OCI-LY7 (cell line): ENCODE results near the gene RABL3. TPM values are rescaled to one million over a fixed set of nuclear protein-coding genes. Genes with fewer than 3 reads are reported as not detected.
"Not testable (repeated sequence)": the region's sequence is repeated elsewhere in the genome, so short reads cannot be mapped to it uniquely, and the experiment has no call there.

Source experiments
- BruUV-seq: library from RNA; stranded (reverse); fragments of 400-500 nt; replicated peaks from 2 replicates; lab custom pipeline; 2021; lab: Mats Ljungman, UMichigan
- CTCF ChIA-PET: fragments of 300-600 bp; sonication (Branson Sonifier 250); formaldehyde crosslinking; loops from one replicate; lab custom pipeline; 2022; ENCODE audit warnings: antibody characterized with exemption; ENCODE audit not compliant: unreplicated experiment; lab: Charles Lee
- POLR2A ChIA-PET: fragments of 300-600 bp; sonication (Branson Sonifier 250); formaldehyde crosslinking; loops from one replicate; lab custom pipeline; 2022; ENCODE audit warnings: antibody characterized with exemption; lab: Charles Lee
- DNase-seq: peaks from one replicate; pipeline ENCODE4 v3.0.0-alpha.2; 2015; ENCODE audit warnings: low spot score
- H2AFZ ChIP-seq: fragments of 200-600 bp; sonication (generic), shearing (Covaris generic); 2 replicates; pipeline ENCODE4 v1.6.1; 2014; ENCODE audit warnings: mild to moderate bottlenecking, antibody characterized with exemption, low read length, moderate library complexity
- H3K27ac ChIP-seq: fragments of 200-600 bp; sonication (generic); 2 replicates; pipeline ENCODE4 v1.5.1; 2014; ENCODE audit warnings: mixed run types, low read depth, mild to moderate bottlenecking, moderate library complexity, low read length, inconsistent platforms; ENCODE audit not compliant: poor library complexity, severe bottlenecking
- H3K36me3 ChIP-seq: fragments of 200-600 bp; sonication (generic); 2 replicates; pipeline ENCODE4 v1.6.1; 2014; ENCODE audit warnings: mild to moderate bottlenecking, antibody characterized with exemption, low read length, moderate library complexity, mixed read lengths; ENCODE audit not compliant: insufficient read depth
- H3K4me1 ChIP-seq: fragments of 200-600 bp; sonication (generic); 2 replicates; pipeline ENCODE4 v1.5.1; 2014; ENCODE audit warnings: mild to moderate bottlenecking, low read length; ENCODE audit not compliant: insufficient read depth, poor library complexity, severe bottlenecking
- H3K4me2 ChIP-seq: fragments of 200-600 bp; sonication (generic); 2 replicates; pipeline ENCODE4 v1.6.1; 2014; ENCODE audit warnings: mild to moderate bottlenecking, low read length
- H3K4me3 ChIP-seq: fragments of 200-600 bp; sonication (generic); 2 replicates; pipeline ENCODE4 v1.5.1; 2014; ENCODE audit warnings: mild to moderate bottlenecking, low read depth, low read length; ENCODE audit not compliant: poor library complexity, severe bottlenecking
- H3K79me2 ChIP-seq: fragments of 200-600 bp; sonication (generic); 2 replicates; pipeline ENCODE4 v1.6.1; 2016; ENCODE audit warnings: low read depth, mild to moderate bottlenecking, low read length, moderate library complexity, mixed read lengths; ENCODE audit not compliant: insufficient read depth
- H3K9me2 ChIP-seq: fragments of 200-600 bp; sonication (generic); 2 replicates; pipeline ENCODE4 v1.6.1; 2016; ENCODE audit warnings: mild to moderate bottlenecking, low read length, mixed read lengths; ENCODE audit not compliant: insufficient read depth
- H3K9me3 ChIP-seq: fragments of 200-600 bp; sonication (generic); 2 replicates; pipeline ENCODE4 v1.6.1; 2014; ENCODE audit warnings: mild to moderate bottlenecking, mixed run types, low read length, mixed read lengths
- H4K20me1 ChIP-seq: fragments of 200-600 bp; sonication (generic); 2 replicates; pipeline ENCODE4 v1.6.1; 2014; ENCODE audit warnings: mild to moderate bottlenecking, antibody characterized with exemption, low read length, moderate library complexity, mixed read lengths; ENCODE audit not compliant: insufficient read depth
- EZH2phosphoT487 ChIP-seq: fragments of 200-600 bp; sonication (generic); IDR thresholded peaks from 2 replicates; pipeline ENCODE4 v1.6.1; 2018; ENCODE audit warnings: low read depth, borderline replicate concordance, mild to moderate bottlenecking, mixed run types, antibody characterized with exemption, low read length, moderate library complexity, mixed read lengths
- intact Hi-C: fragments of 100-400 bp; cut with micrococcal nuclease; formaldehyde crosslinking; loops from one replicate; pipeline ENCODE4 v1.10.0; 2022; ENCODE audit not compliant: unreplicated experiment
- total RNA-seq, 2 experiments: library from RNA; depleted of rRNA in 1 of 2; stranded (reverse); fragments of >200 nt in 1 of 2; shearing (Covaris generic) in 1 of 2; gene quantifications; 2 replicates each; pipeline ENCODE4 v1.2.3, GENCODE V29; 2014 to 2022
- TF ChIP-seq, protein P1 (sequence below): fragments of 200-600 bp; sonication (generic); conservative IDR thresholded peaks from 2 replicates; pipeline ENCODE4 v1.5.1; 2014; ENCODE audit warnings: mild to moderate bottlenecking, antibody characterized with exemption, low read length, moderate library complexity, mixed read lengths

The RABL3 gene
- total RNA-seq, 2 experiments from 2014 or later, result 7.7 to 27.9 TPM

DNA sequence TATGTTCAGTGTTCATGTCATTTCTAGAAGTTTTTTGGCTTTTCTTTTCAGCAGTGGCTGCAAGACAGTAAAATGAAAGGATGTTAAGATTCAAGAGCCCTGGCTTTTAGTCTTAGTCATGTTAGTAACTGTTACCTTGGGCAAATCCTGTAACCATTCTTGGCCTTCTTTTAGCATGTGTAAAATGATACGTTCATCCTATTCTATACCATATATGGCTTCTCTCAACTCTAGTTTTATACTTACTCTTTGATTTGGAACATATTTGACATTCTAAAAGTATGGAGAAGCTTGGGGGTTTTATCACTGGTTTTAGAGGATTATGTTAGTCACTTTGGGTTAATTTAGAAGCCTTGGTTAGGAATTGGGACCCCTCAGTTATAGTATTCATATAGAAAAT, 20.3 kb upstream of the RABL3 start:
- intact Hi-C loops, result no loop called here
- POLR2A ChIA-PET, result interaction anchor here (0.8 to 2.4 kb wide), 6 partner anchors 8 to 40 kb away, joined by 3 to 9 read pairs (median 4); partner anchors contain the start of genes GTF2E1 and RABL3
- DNase-seq, result no peak

DNA sequence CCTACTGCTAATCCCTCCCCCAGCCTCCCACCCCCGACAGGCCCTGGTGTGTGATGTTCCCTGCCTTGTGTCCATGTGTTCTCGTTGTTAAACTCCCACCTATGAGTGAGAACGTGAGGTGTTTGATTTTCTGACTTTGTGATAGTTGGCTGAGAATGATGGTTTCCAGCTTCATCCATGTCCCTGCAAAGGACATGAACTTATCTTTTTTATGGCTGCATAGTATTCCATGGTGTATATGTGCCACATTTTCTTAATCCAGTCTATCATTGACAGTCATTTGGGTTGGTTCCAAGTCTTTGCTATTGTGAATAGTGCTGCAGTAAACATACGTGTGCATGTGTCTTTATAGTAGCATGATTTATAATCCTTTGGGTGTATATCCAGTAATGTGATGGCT, 16.2 kb upstream of the RABL3 start:
- BruUV-seq, POLR2A ChIA-PET: not testable (repeated sequence)
- peaks cover 56% of the 10 kb centered on the region for H3K79me2 ChIP-seq

More for the DNA sequence above, 20.3 kb upstream of the RABL3 start:
- no peak overlapping the region for H2AFZ ChIP-seq
- H3K4me2 ChIP-seq, result no peak overlapping the region
- peaks cover 42% of the 10 kb centered on the region for H3K79me2 ChIP-seq
- no peak for TF ChIP-seq EZH2phosphoT487
- TF ChIP-seq, protein P1, sequence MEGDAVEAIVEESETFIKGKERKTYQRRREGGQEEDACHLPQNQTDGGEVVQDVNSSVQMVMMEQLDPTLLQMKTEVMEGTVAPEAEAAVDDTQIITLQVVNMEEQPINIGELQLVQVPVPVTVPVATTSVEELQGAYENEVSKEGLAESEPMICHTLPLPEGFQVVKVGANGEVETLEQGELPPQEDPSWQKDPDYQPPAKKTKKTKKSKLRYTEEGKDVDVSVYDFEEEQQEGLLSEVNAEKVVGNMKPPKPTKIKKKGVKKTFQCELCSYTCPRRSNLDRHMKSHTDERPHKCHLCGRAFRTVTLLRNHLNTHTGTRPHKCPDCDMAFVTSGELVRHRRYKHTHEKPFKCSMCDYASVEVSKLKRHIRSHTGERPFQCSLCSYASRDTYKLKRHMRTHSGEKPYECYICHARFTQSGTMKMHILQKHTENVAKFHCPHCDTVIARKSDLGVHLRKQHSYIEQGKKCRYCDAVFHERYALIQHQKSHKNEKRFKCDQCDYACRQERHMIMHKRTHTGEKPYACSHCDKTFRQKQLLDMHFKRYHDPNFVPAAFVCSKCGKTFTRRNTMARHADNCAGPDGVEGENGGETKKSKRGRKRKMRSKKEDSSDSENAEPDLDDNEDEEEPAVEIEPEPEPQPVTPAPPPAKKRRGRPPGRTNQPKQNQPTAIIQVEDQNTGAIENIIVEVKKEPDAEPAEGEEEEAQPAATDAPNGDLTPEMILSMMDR, result no peak
- no peaks in the 10 kb centered on the region for H3K9me3 ChIP-seq
- peaks cover 20% of the 10 kb centered on the region for H3K36me3 ChIP-seq
- H4K20me1 ChIP-seq, result peaks cover 23% of the 10 kb centered on the region; the same call in 1 of the 2 replicates
- H3K4me3 ChIP-seq, result no peak overlapping the region
- no peak overlapping the region for H3K27ac ChIP-seq
- no TSS peak for BruUV-seq
- no peaks in the 10 kb centered on the region for H3K9me2 ChIP-seq
- CTCF ChIA-PET, result no interaction called here
- H3K4me1 ChIP-seq, result no peaks in the 10 kb centered on the region

GRCh38 chr3:120756061-120756460, 13.7 kb upstream of the RABL3 start:
- DNase-seq, result no peak
- Histone ChIP-seq H3K9me3 (no peaks in the 10 kb centered on the region; the same call in 1 of the 2 replicates), H3K36me3 (peaks cover 69% of the 10 kb centered on the region), H4K20me1 (no peaks in the 10 kb centered on the region), H3K9me2 (no peaks in the 10 kb centered on the region), H3K4me2 (no peak overlapping the region), H3K79me2 (peaks cover 59% of the 10 kb centered on the region), H3K4me3 (no peak overlapping the region), H3K27ac (no peak overlapping the region), H3K4me1 (no peaks in the 10 kb centered on the region), H2AFZ (no peak overlapping the region)
- POLR2A ChIA-PET, result no interaction called here
- intact Hi-C loops, result no loop called here
- CTCF ChIA-PET, result no interaction called here
- TF ChIP-seq EZH2phosphoT487, result no peak
- TF ChIP-seq, protein P1, result no peak
- BruUV-seq, result no TSS peak

More for the DNA sequence above, 16.2 kb upstream of the RABL3 start:
- H3K9me2 ChIP-seq, H3K4me1 ChIP-seq, CTCF ChIA-PET, H3K27ac ChIP-seq, H2AFZ ChIP-seq, H4K20me1 ChIP-seq, H3K4me3 ChIP-seq, H3K9me3 ChIP-seq, H3K4me2 ChIP-seq, intact Hi-C loops, DNase-seq: not testable (repeated sequence)
- H3K36me3 ChIP-seq, result peaks cover 48% of the 10 kb centered on the region
